SK-N-SH treated with all-trans-retinoic acid at 6 μM for 48 hours (cell line): ENCODE results near the gene EFNA1.
A peak's percentile ranks its signal among the peaks of the same experiment; 100 is the strongest.

Source experiments
- ATAC-seq: fragments of 200-7000 bp; cut with Tn5 transposase; 3 replicates; pipeline ENCODE4 v1.9.1; 2020; ENCODE audit warnings: mild to moderate bottlenecking, moderate library complexity
- ARNTL ChIP-seq: fragments of 450-650 bp; formaldehyde crosslinking; IDR thresholded peaks from 2 replicates; pipeline ENCODE4 v1.5.0; 2020; ENCODE audit warnings: low read depth, mild to moderate bottlenecking, moderate library complexity, borderline replicate concordance
- BACH2 ChIP-seq: fragments of 250-450 bp; sonication (Bioruptor Pico); IDR thresholded peaks from 2 replicates; pipeline ENCODE4 v1.9.0; 2021; ENCODE audit warnings: mild to moderate bottlenecking, borderline replicate concordance
- ESRRG ChIP-seq: fragments of 250-450 bp; sonication (Bioruptor Pico); IDR thresholded peaks from 2 replicates; pipeline ENCODE4 v1.6.1; 2021; ENCODE audit warnings: mild to moderate bottlenecking
- GLIS3 ChIP-seq: fragments of 250-450 bp; sonication (Bioruptor Pico); IDR thresholded peaks from 2 replicates; pipeline ENCODE4 v1.5.0; 2020; ENCODE audit warnings: mild to moderate bottlenecking, moderate library complexity
- ISL1 ChIP-seq: fragments of 250-450 bp; sonication (Bioruptor Pico); IDR thresholded peaks from 2 replicates; pipeline ENCODE4 v2.1.2; 2022; ENCODE audit warnings: mild to moderate bottlenecking, moderate library complexity
- OSR1 ChIP-seq: fragments of 250-450 bp; sonication (Bioruptor Pico); IDR thresholded peaks from 2 replicates; pipeline ENCODE4 v1.8.0; 2022; ENCODE audit warnings: moderate library complexity, mild to moderate bottlenecking, inconsistent platforms
- PPARA ChIP-seq: fragments of 250-450 bp; sonication (Bioruptor Pico); IDR thresholded peaks from 2 replicates; pipeline ENCODE4 v1.5.0; 2020; ENCODE audit warnings: mild to moderate bottlenecking, borderline replicate concordance
- RARB ChIP-seq: fragments of 250-450 bp; sonication (Bioruptor Pico); IDR thresholded peaks from 2 replicates; pipeline ENCODE4 v1.8.0; 2021; ENCODE audit warnings: mild to moderate bottlenecking, moderate library complexity
- SNAI2 ChIP-seq: fragments of 250-450 bp; sonication (Bioruptor Pico); IDR thresholded peaks from 2 replicates; pipeline ENCODE4 v1.5.0; 2020; ENCODE audit warnings: mild to moderate bottlenecking, moderate library complexity
- TOX ChIP-seq: fragments of 250-450 bp; sonication (Bioruptor Pico); IDR thresholded peaks from 2 replicates; pipeline ENCODE4 v1.8.0; 2021; ENCODE audit warnings: mild to moderate bottlenecking, moderate library complexity, borderline replicate concordance
- ZC3H10 ChIP-seq: fragments of 250-450 bp; sonication (Bioruptor Pico); IDR thresholded peaks from 2 replicates; pipeline ENCODE4 v1.5.1; 2021; ENCODE audit warnings: mild to moderate bottlenecking, moderate library complexity
- ZFP3 ChIP-seq: fragments of 250-450 bp; sonication (Bioruptor Pico); IDR thresholded peaks from 2 replicates; pipeline ENCODE4 v1.5.0; 2020; ENCODE audit warnings: mild to moderate bottlenecking, moderate library complexity
- ZFP30 ChIP-seq: fragments of 450-650 bp; formaldehyde crosslinking; IDR thresholded peaks from 2 replicates; pipeline ENCODE4 v1.5.0; 2022; ENCODE audit warnings: mild to moderate bottlenecking, moderate library complexity
- ZNF565 ChIP-seq: fragments of 450-650 bp; formaldehyde crosslinking; conservative IDR thresholded peaks from 2 replicates; pipeline ENCODE4 v1.5.0; 2020; ENCODE audit warnings: low read depth, mild to moderate bottlenecking, moderate library complexity
- ZNF70 ChIP-seq: fragments of 450-650 bp; formaldehyde crosslinking; IDR thresholded peaks from 2 replicates; pipeline ENCODE4 v1.5.0; 2020; ENCODE audit warnings: mild to moderate bottlenecking, moderate library complexity
- ZNF8 ChIP-seq: fragments of 450-650 bp; formaldehyde crosslinking; IDR thresholded peaks from 2 replicates; pipeline ENCODE4 v1.5.0; 2020; ENCODE audit warnings: mild to moderate bottlenecking, moderate library complexity
- TF ChIP-seq, protein P1 (sequence below): fragments of 250-450 bp; sonication (Bioruptor Pico); IDR thresholded peaks from 2 replicates; pipeline ENCODE4 v1.8.0; 2021; ENCODE audit warnings: low read depth, mild to moderate bottlenecking, moderate library complexity, borderline replicate concordance
- TF ChIP-seq, protein P2 (sequence below): fragments of 250-450 bp; sonication (Bioruptor Pico); IDR thresholded peaks from 2 replicates; pipeline ENCODE4 v1.5.1; 2021; ENCODE audit warnings: mild to moderate bottlenecking, moderate library complexity
- TF ChIP-seq, protein P3 (sequence below): fragments of 250-450 bp; sonication (Bioruptor Pico); IDR thresholded peaks from 2 replicates; pipeline ENCODE4 v1.5.1; 2020; ENCODE audit warnings: low read depth, mild to moderate bottlenecking, moderate library complexity
- TF ChIP-seq, protein P4 (sequence below): fragments of 250-450 bp; sonication (Bioruptor Pico); IDR thresholded peaks from 2 replicates; pipeline ENCODE4 v1.5.0; 2020; ENCODE audit warnings: mild to moderate bottlenecking, moderate library complexity
- TF ChIP-seq, protein P5 (sequence below): fragments of 250-450 bp; sonication (Bioruptor Pico); IDR thresholded peaks from 2 replicates; pipeline ENCODE4 v1.8.0; 2020; ENCODE audit warnings: mild to moderate bottlenecking, moderate library complexity, borderline replicate concordance

The EFNA1 gene

DNA sequence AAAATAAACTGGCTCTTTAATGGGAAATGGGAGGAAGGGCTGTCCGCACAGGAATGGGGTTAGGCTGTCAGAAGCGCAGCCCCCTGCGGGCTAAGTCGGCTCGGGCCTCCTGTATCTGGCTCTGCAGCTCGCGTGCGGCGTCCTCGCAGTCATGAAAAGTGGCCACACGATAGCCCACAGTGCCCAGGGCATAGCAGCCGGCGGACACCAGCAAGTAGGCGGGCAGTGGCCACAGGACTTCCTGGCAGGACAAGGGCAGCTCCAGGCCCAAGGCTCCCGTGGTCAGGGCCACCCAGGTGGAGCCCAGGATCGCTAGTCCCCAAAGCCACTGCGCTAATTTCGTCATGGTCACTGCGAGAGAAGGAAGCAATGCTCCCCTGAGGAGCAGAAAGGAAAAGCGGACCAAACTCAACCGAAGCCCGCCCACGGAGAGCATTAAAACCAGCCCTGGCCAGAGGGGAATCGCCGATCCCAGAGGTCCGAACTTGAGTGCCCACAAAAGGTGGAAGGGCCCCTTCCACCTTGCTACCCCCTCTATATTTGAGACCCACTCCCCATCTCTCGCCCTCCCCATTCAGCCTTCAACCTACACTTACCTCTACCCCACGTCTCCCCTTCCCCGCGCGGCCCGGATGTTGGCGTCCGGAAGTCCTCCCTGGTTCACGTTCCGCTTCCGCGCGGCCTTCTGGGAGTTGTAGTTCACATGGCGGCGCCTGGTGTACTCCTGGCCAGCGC, 12.4 kb downstream of the EFNA1 start, which contains the start of gene DPM3:
Gene DPM3 (minus strand): TSS at position 637 of the 735 bp plus-strand sequence. CDS start 291 bp downstream, at position 346.
- no peak for TF ChIP-seq ZC3H10 (CRISPR knock-in tag)
- TF ChIP-seq, protein P1, sequence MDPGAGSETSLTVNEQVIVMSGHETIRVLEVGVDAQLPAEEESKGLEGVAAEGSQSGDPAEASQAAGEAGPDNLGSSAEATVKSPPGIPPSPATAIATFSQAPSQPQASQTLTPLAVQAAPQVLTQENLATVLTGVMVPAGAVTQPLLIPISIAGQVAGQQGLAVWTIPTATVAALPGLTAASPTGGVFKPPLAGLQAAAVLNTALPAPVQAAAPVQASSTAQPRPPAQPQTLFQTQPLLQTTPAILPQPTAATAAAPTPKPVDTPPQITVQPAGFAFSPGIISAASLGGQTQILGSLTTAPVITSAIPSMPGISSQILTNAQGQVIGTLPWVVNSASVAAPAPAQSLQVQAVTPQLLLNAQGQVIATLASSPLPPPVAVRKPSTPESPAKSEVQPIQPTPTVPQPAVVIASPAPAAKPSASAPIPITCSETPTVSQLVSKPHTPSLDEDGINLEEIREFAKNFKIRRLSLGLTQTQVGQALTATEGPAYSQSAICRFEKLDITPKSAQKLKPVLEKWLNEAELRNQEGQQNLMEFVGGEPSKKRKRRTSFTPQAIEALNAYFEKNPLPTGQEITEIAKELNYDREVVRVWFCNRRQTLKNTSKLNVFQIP (CRISPR knock-in tag) = 0 out of 2 replicates have a peak, but pooled peaks have one; percentile 46
- TF ChIP-seq TOX (CRISPR knock-in tag) = peak; percentile 24; the same call in 1 of the 2 replicates
- peak; percentile 80 for ATAC-seq

DNA sequence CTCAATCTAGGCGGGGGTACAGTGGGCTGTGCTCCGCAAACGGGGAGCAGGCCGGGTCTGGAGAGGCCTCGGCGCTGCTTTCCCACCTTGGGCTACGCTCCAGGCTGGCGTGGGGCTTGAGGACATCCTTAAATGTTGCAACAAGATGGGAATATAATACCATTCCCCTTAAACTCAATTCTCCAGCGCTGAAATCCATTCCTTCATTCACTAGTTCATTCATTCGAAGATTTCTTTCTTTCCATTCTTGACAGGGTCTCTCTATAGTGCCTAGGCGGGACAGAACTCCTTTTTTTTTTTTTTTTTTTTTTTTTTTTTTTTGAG, 12.9 kb downstream of the EFNA1 start:
- no peak for ATAC-seq
- TF ChIP-seq BACH2 (CRISPR knock-in tag) (no peak), OSR1 (CRISPR knock-in tag) (no peak), ZNF565 (no peak), ZNF70 (no peak), ISL1 (CRISPR knock-in tag) (no peak), ZC3H10 (CRISPR knock-in tag) (no peak), ARNTL (no peak), RARB (CRISPR knock-in tag) (no peak), ZFP3 (CRISPR knock-in tag) (no peak), SNAI2 (CRISPR knock-in tag) (no peak), ZFP30 (no peak), ZNF8 (CRISPR knock-in tag) (no peak), PPARA (CRISPR knock-in tag) (no peak)
- TF ChIP-seq, protein P2, sequence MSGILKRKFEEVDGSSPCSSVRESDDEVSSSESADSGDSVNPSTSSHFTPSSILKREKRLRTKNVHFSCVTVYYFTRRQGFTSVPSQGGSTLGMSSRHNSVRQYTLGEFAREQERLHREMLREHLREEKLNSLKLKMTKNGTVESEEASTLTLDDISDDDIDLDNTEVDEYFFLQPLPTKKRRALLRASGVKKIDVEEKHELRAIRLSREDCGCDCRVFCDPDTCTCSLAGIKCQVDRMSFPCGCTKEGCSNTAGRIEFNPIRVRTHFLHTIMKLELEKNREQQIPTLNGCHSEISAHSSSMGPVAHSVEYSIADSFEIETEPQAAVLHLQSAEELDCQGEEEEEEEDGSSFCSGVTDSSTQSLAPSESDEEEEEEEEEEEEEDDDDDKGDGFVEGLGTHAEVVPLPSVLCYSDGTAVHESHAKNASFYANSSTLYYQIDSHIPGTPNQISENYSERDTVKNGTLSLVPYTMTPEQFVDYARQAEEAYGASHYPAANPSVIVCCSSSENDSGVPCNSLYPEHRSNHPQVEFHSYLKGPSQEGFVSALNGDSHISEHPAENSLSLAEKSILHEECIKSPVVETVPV (CRISPR knock-in tag) = no peak
- TF ChIP-seq, protein P3, sequence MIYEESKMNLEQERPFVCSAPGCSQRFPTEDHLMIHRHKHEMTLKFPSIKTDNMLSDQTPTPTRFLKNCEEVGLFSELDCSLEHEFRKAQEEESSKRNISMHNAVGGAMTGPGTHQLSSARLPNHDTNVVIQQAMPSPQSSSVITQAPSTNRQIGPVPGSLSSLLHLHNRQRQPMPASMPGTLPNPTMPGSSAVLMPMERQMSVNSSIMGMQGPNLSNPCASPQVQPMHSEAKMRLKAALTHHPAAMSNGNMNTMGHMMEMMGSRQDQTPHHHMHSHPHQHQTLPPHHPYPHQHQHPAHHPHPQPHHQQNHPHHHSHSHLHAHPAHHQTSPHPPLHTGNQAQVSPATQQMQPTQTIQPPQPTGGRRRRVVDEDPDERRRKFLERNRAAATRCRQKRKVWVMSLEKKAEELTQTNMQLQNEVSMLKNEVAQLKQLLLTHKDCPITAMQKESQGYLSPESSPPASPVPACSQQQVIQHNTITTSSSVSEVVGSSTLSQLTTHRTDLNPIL (CRISPR knock-in tag) = no peak
- TF ChIP-seq, protein P4, sequence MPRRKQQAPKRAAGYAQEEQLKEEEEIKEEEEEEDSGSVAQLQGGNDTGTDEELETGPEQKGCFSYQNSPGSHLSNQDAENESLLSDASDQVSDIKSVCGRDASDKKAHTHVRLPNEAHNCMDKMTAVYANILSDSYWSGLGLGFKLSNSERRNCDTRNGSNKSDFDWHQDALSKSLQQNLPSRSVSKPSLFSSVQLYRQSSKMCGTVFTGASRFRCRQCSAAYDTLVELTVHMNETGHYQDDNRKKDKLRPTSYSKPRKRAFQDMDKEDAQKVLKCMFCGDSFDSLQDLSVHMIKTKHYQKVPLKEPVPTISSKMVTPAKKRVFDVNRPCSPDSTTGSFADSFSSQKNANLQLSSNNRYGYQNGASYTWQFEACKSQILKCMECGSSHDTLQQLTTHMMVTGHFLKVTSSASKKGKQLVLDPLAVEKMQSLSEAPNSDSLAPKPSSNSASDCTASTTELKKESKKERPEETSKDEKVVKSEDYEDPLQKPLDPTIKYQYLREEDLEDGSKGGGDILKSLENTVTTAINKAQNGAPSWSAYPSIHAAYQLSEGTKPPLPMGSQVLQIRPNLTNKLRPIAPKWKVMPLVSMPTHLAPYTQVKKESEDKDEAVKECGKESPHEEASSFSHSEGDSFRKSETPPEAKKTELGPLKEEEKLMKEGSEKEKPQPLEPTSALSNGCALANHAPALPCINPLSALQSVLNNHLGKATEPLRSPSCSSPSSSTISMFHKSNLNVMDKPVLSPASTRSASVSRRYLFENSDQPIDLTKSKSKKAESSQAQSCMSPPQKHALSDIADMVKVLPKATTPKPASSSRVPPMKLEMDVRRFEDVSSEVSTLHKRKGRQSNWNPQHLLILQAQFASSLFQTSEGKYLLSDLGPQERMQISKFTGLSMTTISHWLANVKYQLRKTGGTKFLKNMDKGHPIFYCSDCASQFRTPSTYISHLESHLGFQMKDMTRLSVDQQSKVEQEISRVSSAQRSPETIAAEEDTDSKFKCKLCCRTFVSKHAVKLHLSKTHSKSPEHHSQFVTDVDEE = no peak

DNA sequence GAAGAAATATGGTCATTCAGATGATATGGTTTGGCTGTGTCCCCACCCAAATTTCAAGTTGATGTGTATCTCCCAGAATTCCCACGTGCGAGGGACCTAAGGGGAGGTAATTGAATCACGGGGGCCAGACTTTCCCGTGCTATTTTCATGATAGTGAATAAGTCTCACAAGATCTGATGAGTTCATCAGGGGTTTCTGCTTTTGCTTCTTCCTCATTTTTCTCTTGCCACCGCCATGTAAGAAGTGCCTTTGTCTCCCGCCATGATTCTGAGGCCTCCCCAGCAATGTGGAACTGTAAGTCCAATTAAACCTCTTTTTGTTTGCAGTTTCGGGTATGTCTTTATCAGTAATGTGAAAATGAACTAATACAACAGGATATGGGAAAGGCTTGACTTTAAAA, 14.1 kb downstream of the EFNA1 start:
- TF ChIP-seq, protein P1 (CRISPR knock-in tag) = no peak
- TF ChIP-seq ZNF565 (no peak), ZNF8 (CRISPR knock-in tag) (no peak), GLIS3 (CRISPR knock-in tag) (no peak), ZNF70 (no peak), ZFP30 (no peak), TOX (CRISPR knock-in tag) (no peak), SNAI2 (CRISPR knock-in tag) (no peak), ZFP3 (CRISPR knock-in tag) (no peak), OSR1 (CRISPR knock-in tag) (no peak), ZC3H10 (CRISPR knock-in tag) (no peak), ESRRG (CRISPR knock-in tag) (no peak)
- TF ChIP-seq, protein P5, sequence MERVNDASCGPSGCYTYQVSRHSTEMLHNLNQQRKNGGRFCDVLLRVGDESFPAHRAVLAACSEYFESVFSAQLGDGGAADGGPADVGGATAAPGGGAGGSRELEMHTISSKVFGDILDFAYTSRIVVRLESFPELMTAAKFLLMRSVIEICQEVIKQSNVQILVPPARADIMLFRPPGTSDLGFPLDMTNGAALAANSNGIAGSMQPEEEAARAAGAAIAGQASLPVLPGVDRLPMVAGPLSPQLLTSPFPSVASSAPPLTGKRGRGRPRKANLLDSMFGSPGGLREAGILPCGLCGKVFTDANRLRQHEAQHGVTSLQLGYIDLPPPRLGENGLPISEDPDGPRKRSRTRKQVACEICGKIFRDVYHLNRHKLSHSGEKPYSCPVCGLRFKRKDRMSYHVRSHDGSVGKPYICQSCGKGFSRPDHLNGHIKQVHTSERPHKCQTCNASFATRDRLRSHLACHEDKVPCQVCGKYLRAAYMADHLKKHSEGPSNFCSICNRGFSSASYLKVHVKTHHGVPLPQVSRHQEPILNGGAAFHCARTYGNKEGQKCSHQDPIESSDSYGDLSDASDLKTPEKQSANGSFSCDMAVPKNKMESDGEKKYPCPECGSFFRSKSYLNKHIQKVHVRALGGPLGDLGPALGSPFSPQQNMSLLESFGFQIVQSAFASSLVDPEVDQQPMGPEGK = no peak
- TF ChIP-seq, protein P2 (CRISPR knock-in tag) = no peak
- TF ChIP-seq, protein P3 (CRISPR knock-in tag) = no peak
- no peak for ATAC-seq
